Coronary artery (tissue), 2 donors: Measurements from ENCODE around the gene RO60.
"Not testable (repeated sequence)": the region's sequence is repeated elsewhere in the genome, so short reads cannot be mapped to it uniquely, and the experiment has no call there.

Experiments
- DNase-seq: peaks from one replicate; pipeline ENCODE4 v3.0.0-alpha.2; 2017; ENCODE audit warnings: low spot score
- H3K27ac ChIP-seq, 2 donors: fragments of 200-600 bp; sonication (generic); one replicate each; pipeline ENCODE4 v1.5.1; 2016 to 2019
- H3K4me3 ChIP-seq: fragments of 200-600 bp; sonication (generic); 2 replicates; pipeline ENCODE4 v1.5.1; 2016; ENCODE audit warnings: mild to moderate bottlenecking, moderate library complexity
- TF ChIP-seq, protein P1 (sequence below): fragments of 200-600 bp; sonication (generic); IDR thresholded peaks from one replicate; pipeline ENCODE4 v1.5.1; 2019; ENCODE audit warnings: antibody characterized with exemption

Gene RO60

DNA sequence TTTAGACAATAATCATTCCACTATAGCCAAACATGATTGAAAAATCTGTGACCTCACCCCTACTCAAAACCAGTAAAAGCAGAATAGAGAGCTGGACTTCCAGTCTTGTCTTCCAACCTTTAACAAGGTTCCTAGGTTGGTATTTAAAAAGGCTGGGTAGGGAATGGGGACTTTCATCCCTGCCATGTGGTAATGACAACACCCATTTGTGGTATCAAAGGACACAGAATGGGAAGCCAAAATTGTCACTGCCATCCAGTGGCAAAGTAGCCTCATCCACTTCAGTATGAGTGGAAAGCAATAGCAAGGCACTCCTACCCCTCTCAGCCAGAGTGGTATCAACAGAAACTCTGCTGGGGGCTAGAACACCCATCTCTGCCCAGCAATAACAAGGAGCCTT lies 34.2 kb upstream of the RO60 start:
- no peak overlapping the region for H3K27ac ChIP-seq
- TF ChIP-seq, protein P1, sequence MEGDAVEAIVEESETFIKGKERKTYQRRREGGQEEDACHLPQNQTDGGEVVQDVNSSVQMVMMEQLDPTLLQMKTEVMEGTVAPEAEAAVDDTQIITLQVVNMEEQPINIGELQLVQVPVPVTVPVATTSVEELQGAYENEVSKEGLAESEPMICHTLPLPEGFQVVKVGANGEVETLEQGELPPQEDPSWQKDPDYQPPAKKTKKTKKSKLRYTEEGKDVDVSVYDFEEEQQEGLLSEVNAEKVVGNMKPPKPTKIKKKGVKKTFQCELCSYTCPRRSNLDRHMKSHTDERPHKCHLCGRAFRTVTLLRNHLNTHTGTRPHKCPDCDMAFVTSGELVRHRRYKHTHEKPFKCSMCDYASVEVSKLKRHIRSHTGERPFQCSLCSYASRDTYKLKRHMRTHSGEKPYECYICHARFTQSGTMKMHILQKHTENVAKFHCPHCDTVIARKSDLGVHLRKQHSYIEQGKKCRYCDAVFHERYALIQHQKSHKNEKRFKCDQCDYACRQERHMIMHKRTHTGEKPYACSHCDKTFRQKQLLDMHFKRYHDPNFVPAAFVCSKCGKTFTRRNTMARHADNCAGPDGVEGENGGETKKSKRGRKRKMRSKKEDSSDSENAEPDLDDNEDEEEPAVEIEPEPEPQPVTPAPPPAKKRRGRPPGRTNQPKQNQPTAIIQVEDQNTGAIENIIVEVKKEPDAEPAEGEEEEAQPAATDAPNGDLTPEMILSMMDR: no peak
- H3K4me3 ChIP-seq: no peak overlapping the region
- DNase-seq: no peak

DNA sequence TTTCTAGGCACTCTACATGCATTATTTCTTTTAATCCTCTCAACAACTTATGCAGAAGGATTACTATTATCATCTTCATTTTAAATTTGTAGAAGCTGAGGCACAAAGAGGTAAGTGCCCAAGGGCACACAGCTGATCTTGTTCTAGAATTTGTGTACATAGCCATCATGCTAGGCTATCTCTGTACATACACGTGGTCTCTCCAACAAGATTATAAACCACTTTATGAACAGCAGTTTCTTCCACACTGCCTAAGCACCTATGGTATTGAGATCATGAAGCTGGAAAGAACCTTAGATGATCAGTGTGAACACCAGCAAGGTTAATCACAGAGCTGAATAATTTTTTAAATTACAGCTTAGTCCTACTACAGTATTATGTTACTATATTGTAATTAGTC lies 29.1 kb upstream of the RO60 start:
- DNase-seq: no peak

DNA sequence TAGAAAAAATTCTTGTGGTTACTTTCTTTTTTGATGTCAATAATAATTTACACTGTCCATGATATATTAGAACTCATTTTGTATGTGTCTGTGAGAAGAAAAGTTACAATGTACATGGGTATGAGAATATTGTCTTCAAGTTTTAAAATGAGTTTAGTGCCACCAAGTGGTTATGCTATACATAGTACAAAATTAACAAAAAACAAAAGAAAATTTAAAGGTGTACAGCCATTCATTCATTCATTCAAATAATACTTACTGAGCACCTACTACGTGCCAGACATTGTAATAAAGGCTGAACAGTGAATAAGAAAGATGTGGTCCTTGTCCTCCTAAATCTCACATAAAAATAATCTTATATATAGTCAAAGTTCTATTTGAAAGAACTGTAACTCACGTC lies 28.0 kb upstream of the RO60 start:
- DNase-seq: no peak
- TF ChIP-seq, protein P1: no peak

More for the DNA sequence above, 29.1 kb upstream of the RO60 start:
- TF ChIP-seq, protein P1: no peak
- Histone ChIP-seq H3K4me3 (no peak overlapping the region), H3K27ac (no peak overlapping the region)

DNA sequence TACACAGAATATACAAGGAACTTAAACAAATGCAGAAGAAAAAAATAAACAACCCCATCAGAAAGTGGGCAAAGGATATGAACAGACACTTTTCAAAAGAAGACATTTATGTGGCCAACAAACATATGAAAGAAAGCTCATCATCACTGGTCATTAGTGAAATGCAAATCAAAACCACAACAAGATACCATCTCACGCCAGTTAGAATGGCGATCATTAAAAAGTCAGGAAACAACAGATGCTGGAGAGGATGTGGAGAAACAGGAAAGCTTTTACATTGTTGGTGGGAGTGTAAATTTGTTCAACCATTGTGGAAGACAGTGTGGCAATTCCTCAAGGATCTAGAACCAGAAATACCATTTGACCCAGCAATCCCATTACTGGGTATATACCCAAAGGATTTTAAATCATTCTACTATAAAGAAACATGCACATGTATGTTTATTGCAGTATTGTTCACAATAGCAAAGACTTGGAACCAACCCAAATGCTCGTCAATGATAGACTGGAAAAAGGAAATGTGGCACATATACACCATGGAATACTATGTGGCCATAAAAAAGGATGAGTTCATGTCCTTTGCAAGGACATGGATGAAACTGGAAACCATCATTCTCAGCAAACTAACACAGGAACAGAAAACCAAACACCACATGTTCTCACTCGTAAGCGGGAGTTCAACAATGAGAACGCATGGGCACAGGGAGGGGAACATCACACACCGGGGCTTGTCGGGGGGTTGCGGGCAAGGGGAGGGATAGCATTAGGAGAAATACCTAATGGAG lies 26.6 kb upstream of the RO60 start:
- not testable (repeated sequence) for DNase-seq, H3K27ac ChIP-seq, H3K4me3 ChIP-seq

More for the DNA sequence above, 28.0 kb upstream of the RO60 start:
- H3K27ac ChIP-seq: no peak overlapping the region
- H3K4me3 ChIP-seq: no peak overlapping the region

DNA sequence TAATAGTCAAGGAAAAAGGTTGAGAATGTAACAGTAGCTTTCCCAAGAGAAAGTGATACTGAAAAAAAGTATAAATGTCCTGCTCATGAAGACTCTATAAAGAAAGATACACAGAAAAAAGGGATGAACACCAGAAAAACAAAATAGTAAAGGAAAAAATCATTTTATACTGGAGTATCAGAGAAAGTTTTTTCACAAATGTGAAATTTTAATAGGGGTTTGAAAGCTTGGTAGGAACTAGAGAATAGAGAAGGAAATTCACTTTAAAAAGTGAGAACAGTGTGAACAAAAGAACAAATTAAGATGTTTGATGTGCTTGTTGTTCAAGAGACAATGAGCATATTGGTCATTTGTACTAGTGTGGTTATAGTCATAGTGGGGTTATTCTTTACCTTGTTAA lies 25.8 kb upstream of the RO60 start:
- Histone ChIP-seq H3K27ac (no peak overlapping the region), H3K4me3 (no peak overlapping the region)
- DNase-seq: no peak
- TF ChIP-seq, protein P1: no peak

DNA sequence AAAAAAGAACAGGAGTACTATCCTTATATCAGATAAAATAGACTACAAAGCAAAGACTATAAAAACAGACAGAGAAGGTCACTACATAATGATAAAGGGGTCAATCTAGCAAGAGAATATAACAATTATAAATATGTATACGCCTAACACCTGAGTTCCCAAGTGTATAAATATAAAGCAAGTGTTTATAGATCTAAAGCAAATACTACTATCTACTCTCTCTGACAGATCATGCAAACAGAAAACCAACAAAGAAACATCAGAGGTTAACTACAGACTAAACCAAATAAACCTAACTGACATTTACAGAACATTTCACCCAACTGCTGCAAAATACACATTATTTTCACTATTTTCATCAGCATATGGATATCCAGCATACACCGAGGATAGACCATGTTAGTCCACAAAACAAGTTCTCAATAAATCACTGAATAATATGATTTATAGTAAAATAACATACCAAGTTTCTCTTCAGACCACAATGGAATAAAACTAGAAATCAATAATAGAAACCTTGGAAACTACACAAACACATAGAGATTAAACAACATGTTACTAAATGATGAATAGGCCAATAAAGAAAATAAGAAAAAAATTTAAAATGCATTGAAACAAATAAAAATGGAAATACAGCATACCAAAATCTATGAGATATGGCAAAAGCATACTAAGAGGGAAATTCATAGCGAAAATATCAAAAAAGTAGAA lies 22.9 kb upstream of the RO60 start:
- Histone ChIP-seq H3K4me3 (no peak overlapping the region), H3K27ac (no peak overlapping the region)
- TF ChIP-seq, protein P1: no peak
- no peak for DNase-seq

DNA sequence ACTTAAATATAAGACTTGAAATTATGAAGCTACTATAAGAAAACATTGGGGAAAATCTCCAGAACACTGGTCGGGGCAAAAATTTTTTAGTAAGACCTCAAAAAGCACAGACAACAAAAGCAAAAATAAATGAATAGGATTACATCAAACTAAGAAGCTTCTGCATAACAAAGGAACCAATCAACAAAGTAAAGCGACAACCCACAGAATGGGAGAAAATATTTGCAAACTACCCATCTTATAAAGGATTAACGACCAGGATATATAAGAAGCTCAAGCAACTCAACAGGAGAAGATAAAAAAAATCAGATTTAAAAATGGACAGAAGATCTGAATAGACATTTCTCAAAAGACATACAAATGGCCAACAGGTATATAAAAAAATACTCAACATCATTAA lies 19.4 kb upstream of the RO60 start:
- Histone ChIP-seq H3K4me3 (no peak overlapping the region), H3K27ac (no peak overlapping the region)
- TF ChIP-seq, protein P1: no peak
- DNase-seq: no peak
